Right lobe of liver (tissue), 6 donors: ENCODE data around the gene LBR. TPM values are rescaled to one million over a fixed set of nuclear protein-coding genes. Genes with fewer than 3 reads are reported as not detected.

Experiments used
- ATAC-seq, 4 donors: fragments of 200-7000 bp; cut with Tn5 transposase; one replicate each; pipeline ENCODE4 v1.9.1; 2020; ENCODE audit warnings: mild to moderate bottlenecking in 4 of 4, moderate library complexity in 4 of 4
- DNase-seq, 3 donors: peaks; one replicate each; pipeline ENCODE4 v3.0.0-alpha.2; 2020
- H3K27ac ChIP-seq, 3 donors: fragments of 200-600 bp; one replicate each; pipeline ENCODE4 v1.8.0; 2022
- H3K27me3 ChIP-seq, 2 donors: fragments of 200-600 bp; one replicate each; pipeline ENCODE4 v1.8.0; 2022
- H3K36me3 ChIP-seq, 4 donors: fragments of 200-600 bp; sonication (generic) in 1 of 4; one replicate each; pipeline versions ENCODE4 v1.5.1 to v1.8.0; 2017 to 2022; ENCODE audit warnings: control low read depth in 1 of 4
- H3K4me1 ChIP-seq, 4 donors: fragments of 200-600 bp; sonication (generic) in 1 of 4; one replicate each; pipeline versions ENCODE4 v1.5.1 to v1.8.0; 2017 to 2022; ENCODE audit warnings: control low read depth in 1 of 4
- H3K4me3 ChIP-seq, 3 donors: fragments of 200-600 bp; one replicate each; pipeline ENCODE4 v1.8.0; 2022
- H3K9me3 ChIP-seq, 4 donors: fragments of 200-600 bp; sonication (generic) in 1 of 4; one replicate each; pipeline versions ENCODE4 v1.5.1 to v1.8.0; 2017 to 2022; ENCODE audit warnings: control low read depth in 1 of 4
- CTCF ChIP-seq, 4 donors: fragments of 200-600 bp in 3 of 4; fragments of 450-650 bp in 1 of 4; IDR thresholded peaks; one replicate each; pipeline versions ENCODE4 v1.5.1 to v1.8.0; 2016 to 2022; ENCODE audit warnings: antibody characterized with exemption in 4 of 4, mild to moderate bottlenecking in 2 of 4
- POLR2A ChIP-seq: fragments of 450-650 bp; IDR thresholded peaks from one replicate; pipeline ENCODE4 v1.6.1; 2017; ENCODE audit warnings: antibody characterized with exemption, mild to moderate bottlenecking
- WGBS: methylation state at CpG from one replicate; pipeline ENCODE4 v1.1.6; 2018; ENCODE audit warnings: low coverage, low lambda C conversion rate; ENCODE audit not compliant: insufficient coverage; ENCODE audit errors: missing lambda C conversion rate; 5-methylcytosine and 5-hydroxymethylcytosine counted together
- intact Hi-C, 2 donors: fragments of 100-400 bp; cut with DNase I; formaldehyde crosslinking; loops; one replicate each; pipeline versions ENCODE4 v1.11.2 to v1.14.1; 2022
- long read RNA-seq: library from polyadenylated mRNA; unstranded; transcript quantifications from one replicate; pipeline ENCODE4 v2.0.0, GENCODE V29; 2019
- total RNA-seq, 6 experiments: library from RNA; depleted of rRNA in 2 of 6; stranded (reverse); fragments of >200 nt in 2 of 6; fragmentation: NEBNext Ultra II Directional in 3 of 6; extraction: Animal tissue kit (Norgen Biotek cat#: 25700) in 3 of 6; gene quantifications; one replicate each; pipeline versions ENCODE4 v1.1.0 to v1.2.4, GENCODE V29; 2016 to 2023
- donor health status: DM: no; HTN: yes; CAD: no.
- donor health status: DM: no; HTN: no; CAD: no.
- donor health status: DM: no; HTN: no; CAD: no.
- donor health status: DM: no; HTN: yes; CAD: no.
- donor health status: DM: no; HTN: yes; CAD: no.

The LBR gene
- 10 to 100 TPM; 21.9 to 41.8 (median 31.4) TPM for total RNA-seq
- long read RNA-seq, partial matches to known transcripts = 2 of 5 reads
- long read RNA-seq, other reads (novel, unspliced or antisense) = 0 of 5 reads

GRCh38 chr1:225427235-225428067 lies at the start of gene LBR:
Gene LBR, minus strand, starts transcription at chr1:225428038. Its CDS starts 3,963 bp downstream, at chr1:225424075.
- no peaks in the 10 kb centered on the region for H3K9me3 ChIP-seq
- TF ChIP-seq CTCF (IDR thresholded peaks at IDR 0.05) (no peak), POLR2A (peak; percentile 94)
- H3K36me3 ChIP-seq = no peaks in the 10 kb centered on the region
- H3K4me3 ChIP-seq = peak within 1 kb of the TSS; percentile 91 to 98 (median 94)
- DNase-seq (peak; percentile 58 to 74 (median 68)), ATAC-seq (peak; percentile 5 to 28 (median 17))
- WGBS = 0% methylated on average over 6 of the region's 94 CpGs
- peaks cover 0 to 42% (median 8%) of the 10 kb centered on the region in 4 donors for H3K4me1 ChIP-seq
- no peaks in the 10 kb centered on the region for H3K27me3 ChIP-seq
- intact Hi-C loops = no loop called here
- peak within 1 kb of the TSS; percentile 95 to 98 (median 97) for H3K27ac ChIP-seq

- no peak for TF ChIP-seq CTCF (IDR thresholded peaks at IDR 0.05)
- no peak for ATAC-seq
- WGBS = 93% methylated on average over 4 of the region's 6 CpGs
- no peaks in the 10 kb centered on the region for H3K36me3 ChIP-seq
- H3K4me3 ChIP-seq = no peak overlapping the region
- intact Hi-C loops = loop anchor here in 1 of 2 donors (10.0 kb wide), 2 partner anchors 177 to 497 kb away; partner anchors contain the start of gene ENAH
- H3K27me3 ChIP-seq = no peaks in the 10 kb centered on the region
- H3K4me1 ChIP-seq = peaks cover 0 to 4% (median 0%) of the 10 kb centered on the region in 4 donors
- no peak overlapping the region for H3K27ac ChIP-seq
- no peaks in the 10 kb centered on the region for H3K9me3 ChIP-seq
- no peak for DNase-seq
Observed at GRCh38 chr1:225477296-225477911, 49.6 kb upstream of the LBR start.

GRCh38 chr1:225476538-225476988 lies 48.7 kb upstream of the LBR start:
- Histone ChIP-seq H3K27ac (no peak overlapping the region), H3K27me3 (no peaks in the 10 kb centered on the region), H3K36me3 (no peaks in the 10 kb centered on the region), H3K9me3 (no peaks in the 10 kb centered on the region), H3K4me3 (no peak overlapping the region), H3K4me1 (peaks cover 0 to 4% (median 0%) of the 10 kb centered on the region in 4 donors)
- intact Hi-C loops = loop anchor here in 1 of 2 donors (10.0 kb wide), 2 partner anchors 178 to 498 kb away; partner anchors contain the start of gene ENAH
- 70% methylated on average over 2 of the region's 5 CpGs for WGBS
- TF ChIP-seq CTCF (IDR thresholded peaks at IDR 0.05) (no peak), POLR2A (no peak)
- DNase-seq (peak in 1 of 3 donors; percentile 11), ATAC-seq (no peak)

GRCh38 chr1:225476100-225476511 lies 48.3 kb upstream of the LBR start:
- ATAC-seq = no peak

More at GRCh38 chr1:225476100-225476511, 48.3 kb upstream of the LBR start:
- H3K27ac ChIP-seq = no peak overlapping the region
- H3K36me3 ChIP-seq = no peaks in the 10 kb centered on the region
- 58% methylated on average over 2 of the region's 7 CpGs for WGBS
- H3K9me3 ChIP-seq = no peaks in the 10 kb centered on the region
- no peak overlapping the region for H3K4me3 ChIP-seq
- intact Hi-C loops = loop anchor here in 1 of 2 donors (10.0 kb wide), 2 partner anchors 179 to 499 kb away; partner anchors contain the start of gene ENAH
- DNase-seq = peak in 1 of 3 donors; percentile 31
- TF ChIP-seq POLR2A = no peak
- TF ChIP-seq CTCF (IDR thresholded peaks at IDR 0.05) = no peak
- H3K4me1 ChIP-seq = peaks cover 0 to 4% (median 0%) of the 10 kb centered on the region in 4 donors
- no peaks in the 10 kb centered on the region for H3K27me3 ChIP-seq
